WTC11 (cell line): ENCODE data around the gene COLGALT1. TPM values are rescaled to one million over a fixed set of nuclear protein-coding genes. Genes with fewer than 3 reads are reported as not detected.

Source experiments
- ATAC-seq: fragments of 200-7000 bp; cut with Tn5 transposase; 2 replicates; pipeline ENCODE4 v1.10.0; 2021; ENCODE audit warnings: mild to moderate bottlenecking, moderate library complexity
- CTCF ChIA-PET: fragments of 300-600 bp; sonication (Branson Sonifier 250); formaldehyde crosslinking; loops from one replicate; lab custom pipeline; 2021; ENCODE audit warnings: antibody characterized with exemption; lab: Charles Lee
- POLR2A ChIA-PET: fragments of 350-600 bp; sonication (Branson Sonifier 250); formaldehyde crosslinking; loops from one replicate; lab custom pipeline; 2021; ENCODE audit warnings: antibody characterized with exemption; lab: Charles Lee
- DNase-seq: peaks from one replicate; pipeline ENCODE4 v3.0.0; 2021; ENCODE audit warnings: low spot score
- H3K27ac Mint-ChIP-seq: 2 replicates; pipeline ENCODE4 v1.8.0; 2021; ENCODE audit warnings: mixed read lengths
- H3K27me3 Mint-ChIP-seq: 2 replicates; pipeline ENCODE4 v1.8.0; 2021; ENCODE audit warnings: low read depth, mild to moderate bottlenecking, moderate library complexity, mixed read lengths
- H3K36me3 Mint-ChIP-seq: 2 replicates; pipeline ENCODE4 v1.8.0; 2021; ENCODE audit warnings: mixed read lengths
- H3K4me1 Mint-ChIP-seq: 2 replicates; pipeline ENCODE4 v1.8.0; 2022; ENCODE audit warnings: mixed read lengths
- H3K4me3 Mint-ChIP-seq: 2 replicates; pipeline ENCODE4 v1.8.0; 2021; ENCODE audit warnings: mild to moderate bottlenecking, moderate library complexity, mixed read lengths
- H3K9me3 Mint-ChIP-seq: 2 replicates; pipeline ENCODE4 v1.8.0; 2021; ENCODE audit warnings: mixed read lengths
- ARID4B ChIP-seq: sonication (generic); formaldehyde crosslinking; IDR thresholded peaks from 2 replicates; pipeline ENCODE4 v1.8.0; 2023; ENCODE audit warnings: missing genetic modification reagents, mild to moderate bottlenecking, borderline replicate concordance
- CREM ChIP-seq: sonication (generic); formaldehyde crosslinking; IDR thresholded peaks from 2 replicates; pipeline ENCODE4 v1.8.1; 2022; ENCODE audit warnings: mild to moderate bottlenecking, missing genetic modification reagents, moderate library complexity
- ERG ChIP-seq: fragments of 250-450 bp; sonication (Bioruptor Pico); IDR thresholded peaks from 2 replicates; pipeline ENCODE4 v1.8.0; 2021; ENCODE audit warnings: mild to moderate bottlenecking
- GRHL2 ChIP-seq: fragments of 250-450 bp; sonication (Bioruptor Pico); IDR thresholded peaks from 2 replicates; pipeline ENCODE4 v1.8.0; 2022; ENCODE audit warnings: mild to moderate bottlenecking, moderate library complexity; ENCODE audit not compliant: insufficient replicate concordance, severe bottlenecking
- HMGXB4 ChIP-seq: sonication (generic); formaldehyde crosslinking; IDR thresholded peaks from 2 replicates; pipeline ENCODE4 v1.8.1; 2023; ENCODE audit warnings: mild to moderate bottlenecking, moderate library complexity, missing genetic modification reagents
- JAZF1 ChIP-seq: fragments of 250-450 bp; sonication (Bioruptor Pico); IDR thresholded peaks from 2 replicates; pipeline ENCODE4 v1.9.0; 2021; ENCODE audit warnings: moderate library complexity, mild to moderate bottlenecking, inconsistent platforms
- OVOL2 ChIP-seq: fragments of 250-450 bp; sonication (Bioruptor Pico); IDR thresholded peaks from 2 replicates; pipeline ENCODE4 v1.9.0; 2021; ENCODE audit warnings: mild to moderate bottlenecking, borderline replicate concordance
- SMAD4 ChIP-seq: sonication (generic); formaldehyde crosslinking; IDR thresholded peaks from 2 replicates; pipeline ENCODE4 v1.8.0; 2022; ENCODE audit warnings: mild to moderate bottlenecking, missing genetic modification reagents
- STAT6 ChIP-seq: sonication (generic); formaldehyde crosslinking; conservative IDR thresholded peaks from 2 replicates; pipeline ENCODE4 v1.8.1; 2023; ENCODE audit warnings: mild to moderate bottlenecking, low read depth, missing genetic modification reagents, moderate library complexity
- TEAD1 ChIP-seq: sonication (generic); formaldehyde crosslinking; IDR thresholded peaks from 2 replicates; pipeline ENCODE4 v1.8.0; 2022; ENCODE audit warnings: mild to moderate bottlenecking, missing genetic modification reagents
- ZNF138 ChIP-seq: sonication (generic); formaldehyde crosslinking; conservative IDR thresholded peaks from 2 replicates; pipeline ENCODE4 v1.8.1; 2022; ENCODE audit warnings: mild to moderate bottlenecking, moderate library complexity, missing genetic modification reagents
- ZNF219 ChIP-seq: sonication (generic); formaldehyde crosslinking; IDR thresholded peaks from 2 replicates; pipeline ENCODE4 v1.8.0; 2023; ENCODE audit warnings: missing genetic modification reagents, mild to moderate bottlenecking, borderline replicate concordance
- ZNF396 ChIP-seq: fragments of 250-450 bp; sonication (Bioruptor Pico); IDR thresholded peaks from 2 replicates; pipeline ENCODE4 v1.8.0; 2021; ENCODE audit warnings: mild to moderate bottlenecking, moderate library complexity, borderline replicate concordance
- ZNF512 ChIP-seq: sonication (generic); formaldehyde crosslinking; IDR thresholded peaks from 2 replicates; pipeline ENCODE4 v1.8.1; 2022; ENCODE audit warnings: missing genetic modification reagents, borderline replicate concordance
- ZNF671 ChIP-seq: fragments of 250-450 bp; sonication (Bioruptor Pico); IDR thresholded peaks from 2 replicates; pipeline ENCODE4 v1.8.0; 2021; ENCODE audit warnings: mild to moderate bottlenecking
- total RNA-seq: library from RNA; stranded (reverse); gene quantifications from 3 replicates; pipeline ENCODE4 v1.2.3, GENCODE V29; 2021

Gene COLGALT1
- total RNA-seq, 1 experiment from 2014 or later, result 54.0 TPM

GRCh38 chr19:17605117-17605516, 49.7 kb downstream of the COLGALT1 start (continued):
- TF ChIP-seq ERG (CRISPR knock-in tag), result no peak
- no peak for TF ChIP-seq ZNF219 (CRISPR knock-in tag)
- TF ChIP-seq ARID4B (CRISPR knock-in tag), result no peak
- no peak for TF ChIP-seq OVOL2 (CRISPR knock-in tag)
- no peak for TF ChIP-seq JAZF1
- no peak for TF ChIP-seq SMAD4 (CRISPR knock-in tag)
- no peak for TF ChIP-seq GRHL2 (CRISPR knock-in tag)

- DNase-seq (peak; percentile 95), ATAC-seq (peak; percentile 72)
- Mint-ChIP-seq H3K27me3 (peaks cover 20% of the 10 kb centered on the region), H3K27ac (peak overlapping the region; percentile 94), H3K36me3 (peaks cover 9% of the 10 kb centered on the region), H3K4me1 (peaks cover 23% of the 10 kb centered on the region), H3K9me3 (no peaks in the 10 kb centered on the region), H3K4me3 (peak overlapping the region; percentile 75)
- ChIA-PET CTCF (interaction anchor here (0.5 to 4.6 kb wide), 84 partner anchors 8 to 1496 kb away, joined by 3 to 71 read pairs (median 5); partner anchors contain the start of genes CCDC124, DDA1, MVB12A and PGLS), POLR2A (interaction anchor here (0.6 to 2.0 kb wide), 9 partner anchors 26 to 303 kb away, joined by 3 to 15 read pairs (median 4); partner anchors contain the start of gene PGLS)
- TF ChIP-seq CREM (CRISPR knock-in tag), result peak; percentile 83; the same call in 1 of the 2 replicates
- TF ChIP-seq ZNF396 (CRISPR knock-in tag), result no peak
- peak; percentile 96 for TF ChIP-seq ZNF138 (CRISPR knock-in tag)
- 0 out of 2 replicates have a peak, but pooled peaks have one; percentile 73 for TF ChIP-seq STAT6
- TF ChIP-seq HMGXB4 (CRISPR knock-in tag), result peak; percentile 82
- TF ChIP-seq ZNF671 (CRISPR knock-in tag), result no peak
- no peak for TF ChIP-seq ZNF512 (CRISPR knock-in tag)
- peak; percentile 98 for TF ChIP-seq TEAD1
- peak; percentile 99 for TF ChIP-seq ARID4B (CRISPR knock-in tag)
Measured at GRCh38 chr19:17605761-17606589, 50.5 kb downstream of the COLGALT1 start.
